ENCODE results near the gene SEC24A.

- no peak for TF ChIP-seq REST (IDR thresholded peaks at IDR 0.05; ENCODE audit: low read depth)
- TF ChIP-seq TAF1 (IDR thresholded peaks at IDR 0.05; ENCODE audit: low read depth), result no peak
- TF ChIP-seq FOXM1 (IDR thresholded peaks at IDR 0.05; ENCODE audit: borderline replicate concordance, low read depth), result no peak
- TF ChIP-seq RAD21 (IDR thresholded peaks at IDR 0.05; ENCODE audit: low read depth), result no peak
- TF ChIP-seq EP300 (IDR thresholded peaks at IDR 0.05; ENCODE audit: borderline replicate concordance), result no peak
- TF ChIP-seq TEAD4 (IDR thresholded peaks at IDR 0.05), result no peak
- TF ChIP-seq CEBPB (IDR thresholded peaks at IDR 0.05), result no peak
- no peak for TF ChIP-seq YY1 (IDR thresholded peaks at IDR 0.05; ENCODE audit: low read depth)
- no peak for TF ChIP-seq MAX (IDR thresholded peaks at IDR 0.05)
- TF ChIP-seq ZBTB7A (IDR thresholded peaks at IDR 0.05; ENCODE audit: low read depth), result no peak
- TF ChIP-seq CREB1 (IDR thresholded peaks at IDR 0.05; ENCODE audit: low read depth), result no peak
These were observed 43.7 kb upstream of the SEC24A start for GRCh38 chr5:134604908-134605307.
